ENCODE data around the gene EIPR1.
"Not testable (repeated sequence)": the region's sequence is repeated elsewhere in the genome, so short reads cannot be mapped to it uniquely, and the experiment has no call there.

EIPR1 gene

DNA sequence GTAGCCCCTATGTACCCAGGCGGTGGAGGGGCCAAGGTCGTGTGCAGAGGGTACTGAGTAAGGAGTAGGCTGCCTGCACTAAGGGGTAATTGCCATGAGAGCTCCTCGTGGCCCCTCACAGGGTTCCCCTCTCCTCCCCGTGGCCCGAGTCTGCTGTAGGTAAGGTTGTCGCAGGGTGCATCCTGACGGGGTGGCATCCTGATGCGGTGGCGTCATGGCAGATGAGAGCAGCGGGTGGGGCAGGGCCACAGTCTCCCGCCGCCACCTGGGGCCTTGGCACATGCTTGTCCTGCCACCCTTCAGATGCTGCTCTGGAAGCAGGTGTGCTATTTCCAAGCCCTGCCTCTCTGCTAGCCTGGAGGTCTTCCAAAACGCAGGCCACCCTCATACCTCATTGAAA lies 89.7 kb downstream of the EIPR1 start:
- no peak for DNase-seq (ENCODE audit: low read depth, low spot score)

DNA sequence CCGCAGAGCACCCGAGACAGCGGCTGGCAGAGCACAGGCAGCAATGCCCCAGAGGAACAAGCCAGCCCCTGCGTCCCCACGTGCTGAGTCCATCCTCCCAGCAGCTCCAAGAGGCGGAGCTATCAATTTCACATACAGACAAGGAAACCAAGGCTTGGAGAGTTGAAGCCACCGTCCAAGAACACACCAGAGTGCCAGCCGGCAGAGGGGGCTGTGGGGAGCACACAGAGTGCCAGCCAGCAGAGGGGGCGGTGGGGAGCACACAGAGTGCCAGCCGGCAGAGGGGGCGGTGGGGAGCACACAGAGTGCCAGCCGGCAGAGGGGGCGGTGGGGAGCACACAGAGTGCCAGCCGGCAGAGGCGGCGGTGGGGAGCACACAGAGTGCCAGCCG lies 91.0 kb downstream of the EIPR1 start:
- not testable (repeated sequence) for DNase-seq (ENCODE audit: low read depth, low spot score)

DNA sequence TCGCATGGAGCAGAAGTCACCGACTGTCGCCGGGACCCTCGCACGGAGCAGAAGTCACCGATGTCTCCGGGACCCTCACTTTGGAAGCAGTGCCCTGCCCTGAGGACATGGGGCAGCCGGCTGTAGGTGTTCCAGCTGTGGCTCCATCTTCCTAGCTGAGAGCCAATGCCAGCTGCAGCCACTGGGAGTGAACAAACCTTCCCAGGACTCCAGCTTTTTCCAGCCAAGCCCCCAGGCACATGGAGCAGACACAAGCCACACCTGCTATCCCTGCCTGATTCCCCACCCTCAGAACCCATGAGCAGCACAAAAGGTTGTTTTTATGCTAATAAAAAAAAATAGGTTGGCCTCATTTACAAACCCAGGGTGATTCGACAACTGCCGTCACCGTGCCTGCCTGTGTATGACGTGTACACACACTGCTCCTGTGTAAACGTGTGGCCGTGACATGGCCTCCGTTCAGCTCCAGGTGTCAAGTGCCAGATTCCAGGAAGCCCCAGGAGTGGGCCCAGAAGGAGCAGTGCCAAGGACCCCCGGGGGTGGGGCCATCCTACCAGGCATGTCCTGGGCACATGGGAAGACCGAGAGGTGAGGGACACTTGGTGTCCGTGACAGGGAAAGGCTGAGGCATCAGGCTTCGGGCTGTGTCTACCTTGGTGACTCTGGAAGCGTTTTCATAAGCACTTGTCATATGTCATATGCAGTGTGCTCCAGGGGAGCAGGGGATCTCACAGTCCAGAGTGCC lies 91.5 kb downstream of the EIPR1 start:
- DNase-seq (ENCODE audit: low read depth, low spot score), result no peak

DNA sequence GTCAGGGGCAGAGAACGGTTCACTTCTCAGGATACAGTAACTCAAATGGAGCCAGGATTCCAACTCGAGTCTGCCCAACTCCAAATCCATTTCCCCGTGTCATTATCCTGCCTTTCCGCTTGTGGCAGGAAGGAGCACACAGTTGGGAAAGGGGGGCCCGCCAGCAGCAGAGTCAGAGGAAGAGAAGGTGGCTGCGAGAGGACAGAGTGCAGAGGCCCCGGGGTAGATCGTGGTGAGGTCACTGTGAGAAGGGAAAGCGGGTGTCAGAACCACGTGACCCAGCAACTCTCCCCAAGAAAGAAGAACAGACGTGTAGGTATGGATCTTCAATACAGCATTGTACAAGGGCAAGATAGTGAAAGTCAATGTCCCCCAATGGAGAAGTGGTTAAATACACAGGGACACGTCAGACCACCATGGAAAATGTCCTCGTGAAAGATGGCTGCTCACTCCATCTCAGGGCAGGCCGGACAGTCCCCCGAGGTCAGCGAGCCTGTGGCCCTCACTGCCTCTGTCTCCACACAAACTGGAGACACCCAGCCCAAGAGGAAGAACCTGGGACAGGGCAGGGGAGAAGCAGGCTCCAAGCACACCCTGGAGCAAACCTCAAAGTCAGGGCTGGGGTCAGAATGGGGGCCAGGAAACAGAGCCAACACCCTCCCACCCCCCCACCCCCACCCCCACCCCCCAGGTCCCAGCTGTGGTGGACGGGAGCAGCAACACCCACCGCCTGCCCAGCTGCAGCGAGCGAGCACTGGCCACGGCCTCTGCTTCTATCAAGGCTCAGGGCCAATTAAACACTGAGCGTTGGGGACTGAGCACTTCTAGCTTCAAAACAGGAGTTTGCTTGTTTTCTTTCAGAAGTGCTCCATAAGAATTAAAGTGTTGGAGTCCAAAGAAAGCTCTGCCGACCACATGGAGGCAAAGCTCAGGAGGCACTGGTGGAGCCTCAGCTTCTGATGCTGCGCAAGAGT lies 92.7 kb downstream of the EIPR1 start:
- DNase-seq (ENCODE audit: low read depth, low spot score), result no peak

DNA sequence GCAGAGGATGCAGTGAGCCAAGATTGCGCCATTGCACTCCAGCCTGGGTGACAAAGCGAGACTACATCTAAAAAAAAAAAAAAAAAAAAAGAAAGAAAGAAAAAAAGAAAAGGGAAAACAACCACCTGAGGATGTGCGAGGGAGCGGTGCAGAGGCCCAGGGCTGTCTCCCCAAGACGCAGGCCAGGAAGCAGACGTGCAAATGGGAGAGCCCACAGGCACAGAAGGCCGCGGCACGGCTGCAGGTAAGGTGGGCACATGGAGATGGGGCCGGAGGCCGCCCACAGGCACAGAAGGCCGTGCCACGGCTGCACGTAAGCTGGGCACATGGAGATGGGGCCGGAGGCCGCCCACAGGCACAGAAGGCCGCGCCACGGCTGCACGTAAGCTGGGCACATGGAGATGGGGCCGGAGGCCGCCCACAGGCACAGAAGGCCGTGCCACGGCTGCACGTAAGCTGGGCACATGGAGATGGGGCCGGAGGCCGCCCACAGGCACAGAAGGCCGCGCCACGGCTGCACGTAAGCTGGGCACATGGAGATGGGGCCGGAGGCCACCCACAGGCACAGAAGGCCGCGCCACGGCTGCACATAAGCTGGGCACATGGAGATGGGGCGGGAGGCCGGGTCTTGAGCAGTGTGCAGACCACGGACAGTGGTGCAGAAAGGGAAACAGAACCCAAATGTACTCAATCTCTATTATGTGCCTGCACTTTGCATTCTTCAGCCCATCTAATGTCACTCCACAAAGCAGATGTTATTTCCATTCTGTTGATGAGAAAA lies 93.6 kb downstream of the EIPR1 start:
- not testable (repeated sequence) for DNase-seq (ENCODE audit: low read depth, low spot score)

DNA sequence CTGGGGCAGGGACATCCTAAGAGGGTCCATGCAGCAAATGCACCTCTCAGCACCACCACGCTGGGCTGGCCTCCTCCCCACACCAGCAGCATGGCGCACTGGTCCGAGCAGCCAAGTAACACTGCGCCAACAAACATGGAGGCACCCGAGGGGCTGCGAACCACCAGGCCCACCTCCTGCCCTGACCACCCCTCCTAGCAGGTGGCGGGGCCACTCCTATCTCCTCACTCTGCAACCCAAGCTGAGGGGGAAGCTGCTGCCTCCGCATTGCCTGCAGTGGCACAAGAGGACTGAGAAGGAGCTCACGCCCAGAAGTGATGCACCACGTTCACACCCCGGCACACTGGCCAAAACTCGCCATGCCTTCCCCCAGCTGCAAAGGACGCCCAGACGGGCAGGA lies 94.4 kb downstream of the EIPR1 start:
- DNase-seq (ENCODE audit: low read depth, low spot score), result no peak

DNA sequence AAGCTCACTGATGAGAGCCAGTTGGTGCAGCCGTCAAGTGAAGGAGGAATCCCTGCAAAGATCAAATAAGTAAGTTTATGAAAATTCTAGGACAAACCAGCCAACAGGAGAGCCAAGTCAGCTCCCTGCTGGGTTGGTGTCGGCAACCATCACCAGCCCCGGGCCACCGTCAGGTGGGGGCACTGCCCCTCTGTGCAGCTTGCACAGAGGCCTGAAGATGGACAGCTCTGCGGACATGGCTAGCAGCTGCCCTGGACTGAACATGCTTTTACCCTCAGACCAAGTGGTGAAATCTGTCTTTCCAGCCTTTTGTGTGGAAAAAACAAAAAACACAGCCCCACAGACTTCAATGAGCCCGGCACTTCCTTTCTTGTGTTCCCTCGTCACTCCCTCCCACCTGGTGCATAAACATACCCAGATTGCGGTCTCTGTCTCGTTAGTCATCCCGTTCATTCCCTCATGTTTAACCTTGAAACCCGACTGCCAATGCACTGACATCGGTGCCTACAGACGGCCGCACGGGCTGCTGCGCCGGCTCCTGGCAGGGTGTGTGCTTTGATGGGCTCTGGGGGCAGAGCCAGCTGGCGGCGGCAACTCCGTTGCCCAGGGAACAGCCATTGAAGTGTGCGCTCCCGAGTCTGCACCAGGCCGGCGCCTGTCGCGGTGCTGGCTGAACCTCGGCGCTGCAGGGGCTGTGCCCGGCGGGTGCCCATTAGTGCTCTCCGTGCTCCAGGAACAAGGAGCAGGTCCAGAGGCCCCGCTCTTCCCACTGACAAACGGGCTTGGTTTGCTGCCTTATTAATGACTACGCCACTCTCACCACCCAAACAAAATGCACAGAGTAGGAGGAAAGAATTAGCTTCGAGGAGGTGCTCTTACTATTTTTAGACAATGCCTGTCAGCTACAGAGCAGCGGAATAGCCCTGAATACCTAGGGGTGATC lies 95.3 kb downstream of the EIPR1 start:
- peak; percentile 93 for DNase-seq (ENCODE audit: low read depth, low spot score)

DNA sequence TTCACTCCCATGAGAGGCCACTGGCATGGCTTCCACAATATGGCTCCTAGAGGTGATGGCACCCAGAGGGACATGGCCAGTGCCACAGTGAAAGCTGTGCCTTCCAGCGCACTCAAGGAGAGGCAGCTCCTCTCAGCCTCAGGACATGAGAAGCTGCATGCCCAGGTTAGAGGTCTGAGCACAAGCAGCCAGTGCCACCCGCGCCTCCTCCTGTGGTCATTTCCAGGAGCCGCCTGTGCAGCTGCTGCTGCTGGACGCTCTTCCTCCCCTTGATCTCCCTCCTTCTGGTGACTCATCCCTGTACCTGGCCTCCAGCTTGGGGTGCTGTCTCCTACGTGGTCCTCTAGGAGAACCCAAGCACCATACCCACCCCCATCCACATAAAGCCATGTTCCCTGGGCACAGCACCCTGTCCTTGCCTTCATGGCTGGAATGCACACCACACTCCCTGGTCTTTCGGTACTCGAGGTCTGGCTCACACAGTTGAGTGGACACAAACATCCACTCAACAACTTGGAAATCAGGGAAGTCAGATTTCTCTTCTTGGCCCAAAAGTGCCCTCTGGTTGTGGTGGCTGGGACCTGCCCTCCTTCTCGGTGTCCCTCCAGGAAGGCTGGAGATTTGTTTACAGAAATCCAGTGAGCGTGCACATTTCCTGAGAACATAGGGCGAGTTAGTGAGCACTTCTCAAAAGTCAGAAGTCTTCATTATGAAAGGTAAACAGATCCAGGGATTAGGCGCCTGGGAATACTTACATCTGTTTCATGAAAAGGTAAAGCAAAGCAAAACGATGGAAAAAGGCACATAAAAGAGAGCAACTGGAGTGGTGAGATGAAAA lies 96.7 kb downstream of the EIPR1 start:
- no peak for DNase-seq (ENCODE audit: low read depth, low spot score)

DNA sequence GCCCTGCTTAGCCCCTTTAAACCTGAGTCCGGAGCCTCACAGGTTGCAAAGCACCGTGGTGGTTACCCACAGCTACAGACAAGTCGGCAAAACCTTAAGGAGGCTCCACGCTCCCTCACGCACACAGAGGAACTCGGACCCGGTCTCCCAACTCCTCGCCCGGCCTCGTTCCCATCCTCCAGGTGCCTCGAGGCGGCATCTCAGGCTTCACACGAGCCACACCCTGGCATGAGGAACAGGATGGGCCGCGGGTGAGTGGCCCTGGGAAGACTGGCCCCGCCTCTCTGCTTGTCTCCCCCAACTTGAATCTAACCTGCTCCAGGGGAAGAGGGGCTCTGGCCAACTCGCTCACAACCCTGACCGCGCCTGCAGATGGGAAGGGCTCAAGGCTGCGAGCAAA lies 97.4 kb downstream of the EIPR1 start:
- DNase-seq (ENCODE audit: low read depth, low spot score), result no peak

DNA sequence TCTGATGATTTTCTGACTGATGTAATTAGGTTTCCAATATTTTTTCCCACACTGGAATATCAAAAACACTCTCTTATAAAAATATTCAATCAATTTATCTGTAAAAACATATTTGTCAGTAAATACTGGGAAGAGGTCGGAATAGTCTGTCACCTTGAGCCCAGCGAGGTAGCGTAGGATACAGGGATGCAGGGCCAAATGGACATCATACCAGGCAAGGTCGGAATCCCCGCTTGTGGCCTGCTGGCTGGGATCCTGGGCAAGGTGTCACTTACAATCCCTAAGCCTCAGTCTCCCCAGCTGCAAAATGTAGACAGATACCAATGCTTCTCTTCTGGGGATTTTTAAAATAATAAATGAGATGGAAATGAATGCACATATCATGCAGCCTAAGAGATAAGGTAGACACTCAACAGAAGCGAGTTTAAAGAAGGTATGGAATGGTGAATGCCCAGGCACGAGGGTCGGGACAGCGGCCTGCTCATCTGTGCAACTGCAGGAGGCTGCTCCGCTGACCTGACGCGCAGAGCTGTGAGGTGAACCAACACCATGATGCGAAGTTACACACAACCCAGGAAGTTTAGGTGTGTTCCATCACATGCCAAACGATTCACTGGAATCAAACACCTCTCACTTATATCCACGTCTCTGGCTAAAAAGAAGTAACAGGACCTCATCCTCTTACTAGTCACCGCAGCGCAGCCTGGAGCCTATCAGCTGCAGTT lies 98.2 kb downstream of the EIPR1 start:
- no peak for DNase-seq (ENCODE audit: low read depth, low spot score)

DNA sequence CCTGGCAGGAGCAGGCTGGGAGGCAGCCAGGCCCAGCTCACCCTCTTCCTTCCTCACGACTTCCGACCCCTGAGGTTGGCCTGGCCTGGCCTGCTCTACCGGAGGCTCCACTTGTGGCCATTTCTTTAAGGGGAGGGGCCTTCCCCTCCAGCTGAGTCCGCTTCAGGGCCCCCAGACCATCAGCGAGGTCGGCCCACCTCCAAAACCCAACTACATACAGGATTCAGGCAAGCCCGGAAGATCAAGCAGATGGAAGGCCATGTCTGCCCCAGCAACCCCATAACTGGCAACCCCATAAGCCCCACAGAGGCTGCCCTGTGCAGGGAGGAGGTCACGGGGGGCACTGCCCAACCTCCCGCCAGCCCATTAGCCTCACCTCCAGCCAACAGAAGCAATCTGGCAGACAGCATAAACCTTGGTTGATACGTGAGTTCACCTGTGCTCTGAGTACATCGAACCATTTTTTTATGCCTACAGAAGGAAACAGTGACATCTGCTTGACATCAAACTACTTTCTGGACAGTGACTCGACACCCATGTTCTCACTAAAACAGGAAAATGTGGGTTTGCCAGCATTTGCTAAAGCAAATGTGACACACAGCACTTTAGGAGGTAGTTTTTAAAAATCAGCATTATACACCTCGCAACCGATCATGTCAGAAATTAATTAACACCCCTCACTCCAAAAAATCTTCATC lies 98.9 kb downstream of the EIPR1 start:
- no peak for DNase-seq (ENCODE audit: low read depth, low spot score)

DNA sequence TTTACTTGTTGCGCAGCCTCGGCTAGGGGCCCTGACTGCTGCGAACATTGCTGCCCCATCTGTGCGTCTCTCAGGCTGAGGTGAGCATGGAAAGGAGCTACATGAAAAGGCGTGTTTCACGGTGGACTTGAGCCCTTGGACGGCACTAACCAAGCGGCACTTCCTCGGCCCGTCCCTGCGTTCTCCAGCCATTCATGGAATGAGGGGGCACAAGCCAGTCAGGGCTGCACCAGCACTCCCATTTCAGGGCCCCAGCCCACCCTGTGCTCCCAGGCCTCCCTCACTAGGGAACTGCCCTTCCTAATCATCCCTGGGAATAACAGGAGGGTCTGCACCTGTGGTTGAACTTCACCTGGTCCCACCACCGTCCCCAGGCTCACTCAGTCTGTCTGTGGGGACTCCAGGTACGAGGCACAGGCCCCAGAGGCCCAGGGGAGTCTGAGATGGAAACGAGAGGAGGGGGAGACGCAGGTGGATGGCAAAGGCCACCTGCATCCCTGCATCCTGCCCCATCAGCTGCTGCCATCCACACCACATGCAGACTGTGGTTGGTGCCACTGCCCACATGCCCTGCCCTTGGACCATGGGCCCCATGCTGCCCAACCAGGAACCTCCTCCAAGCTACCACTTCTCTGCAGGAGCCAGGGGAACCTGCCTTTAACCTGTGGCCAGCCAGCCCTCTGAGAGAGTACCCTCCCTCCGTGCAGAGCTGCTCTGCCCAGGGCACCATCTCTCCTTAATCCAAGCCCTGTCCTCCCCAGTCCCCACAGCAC lies 99.7 kb downstream of the EIPR1 start:
- DNase-seq (ENCODE audit: low read depth, low spot score), result no peak

DNA sequence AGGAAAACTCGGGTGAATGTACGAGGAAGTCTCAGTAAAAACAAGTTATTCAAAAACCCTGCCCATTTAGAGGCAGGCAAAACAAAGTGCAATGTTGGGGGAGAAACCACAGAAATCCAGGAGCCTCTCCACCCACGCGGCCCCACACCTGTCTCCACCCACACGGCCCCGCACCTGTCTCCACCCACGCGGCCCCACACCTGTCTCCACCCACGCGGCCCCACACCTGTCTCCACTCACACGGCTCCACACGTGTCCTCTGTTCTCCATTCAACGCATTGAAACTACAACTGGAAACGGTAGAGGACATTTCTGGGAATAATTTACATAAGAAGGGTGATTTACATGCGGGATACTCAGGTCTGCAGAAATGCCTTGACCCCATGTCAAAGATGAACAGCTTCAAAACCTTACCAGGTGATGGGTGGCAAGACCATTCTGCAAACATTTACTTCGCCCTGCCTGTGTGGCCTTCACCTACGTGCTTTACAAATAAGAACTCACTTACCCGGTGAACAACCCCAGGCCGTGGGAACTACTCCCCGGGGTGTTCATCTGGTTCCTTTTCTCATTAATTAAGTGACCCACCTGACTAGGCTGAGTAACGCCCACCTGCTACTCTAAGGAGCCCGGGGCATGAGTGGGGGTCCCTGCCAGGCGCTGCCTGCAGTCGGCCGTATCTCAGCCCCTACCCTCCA lies 100.4 kb downstream of the EIPR1 start:
- no peak for DNase-seq (ENCODE audit: low read depth, low spot score)

DNA sequence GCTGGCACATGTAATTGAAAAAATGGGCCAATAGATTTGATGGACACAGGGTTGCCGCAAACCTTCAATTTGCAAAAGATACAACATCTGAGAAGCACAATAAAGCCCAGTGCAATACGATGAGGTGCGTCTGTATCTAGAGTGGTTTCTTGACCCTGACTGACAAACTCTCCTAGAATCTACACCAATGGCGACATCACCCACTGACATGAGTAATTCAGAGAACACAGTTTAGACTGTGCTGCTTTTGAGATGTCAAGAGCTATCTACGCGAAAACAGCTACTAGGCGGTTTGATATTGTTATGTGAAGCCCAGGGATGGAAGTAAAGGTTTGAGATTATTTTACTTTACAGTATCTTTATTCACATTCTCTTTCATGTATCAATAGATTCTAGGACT lies 104.9 kb downstream of the EIPR1 start:
- no peak for DNase-seq (ENCODE audit: low read depth, low spot score)

DNA sequence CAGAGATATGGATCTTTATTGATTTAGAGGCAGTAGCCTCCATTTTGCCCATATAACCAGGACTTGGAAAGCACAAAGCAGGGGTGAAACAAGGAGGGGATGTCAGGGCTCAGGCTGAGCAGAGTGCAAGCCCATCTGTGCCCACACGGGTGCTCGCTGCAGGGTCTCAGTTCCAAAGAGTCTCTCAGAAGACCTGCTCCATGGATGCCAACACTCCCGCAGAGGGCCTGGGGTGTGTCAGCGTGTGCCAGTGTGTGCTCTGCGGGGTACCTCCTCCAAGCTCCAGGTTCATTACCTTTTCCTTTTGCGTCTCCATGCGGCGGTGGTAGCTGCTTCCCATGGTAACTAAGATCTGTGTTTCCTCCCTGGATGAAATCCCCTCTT lies 107.5 kb downstream of the EIPR1 start:
- DNase-seq (ENCODE audit: low read depth, low spot score), result no peak

DNA sequence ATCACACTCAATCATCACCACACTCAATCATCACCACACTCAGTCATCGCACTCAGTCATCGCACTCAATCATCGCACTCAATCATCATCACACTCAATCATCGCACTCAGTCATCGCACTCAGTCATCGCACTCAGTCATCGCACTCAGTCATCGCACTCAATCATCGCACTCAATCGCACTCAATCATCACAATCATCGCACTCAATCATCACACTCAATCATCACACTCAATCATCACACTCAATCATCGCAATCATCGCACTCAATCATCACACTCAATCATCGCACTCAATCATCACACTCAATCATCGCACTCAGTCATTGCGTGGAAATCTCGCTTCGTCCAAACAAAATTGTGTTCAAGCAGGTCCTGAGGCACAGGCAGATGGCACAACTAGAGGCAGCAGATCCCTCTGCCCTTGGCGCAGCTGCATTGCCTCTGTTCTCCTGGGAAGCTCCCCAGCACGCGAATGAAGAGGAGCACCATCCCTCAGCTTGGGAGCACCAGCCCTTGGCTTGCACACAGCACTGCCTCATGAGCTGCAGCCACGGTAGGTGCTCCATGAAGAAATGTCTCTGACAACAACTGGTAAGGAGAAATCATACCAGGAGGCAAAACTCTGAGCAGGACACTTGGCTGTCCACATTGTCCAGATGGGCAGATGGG lies 108.1 kb downstream of the EIPR1 start:
- DNase-seq (ENCODE audit: low read depth, low spot score), result no peak

DNA sequence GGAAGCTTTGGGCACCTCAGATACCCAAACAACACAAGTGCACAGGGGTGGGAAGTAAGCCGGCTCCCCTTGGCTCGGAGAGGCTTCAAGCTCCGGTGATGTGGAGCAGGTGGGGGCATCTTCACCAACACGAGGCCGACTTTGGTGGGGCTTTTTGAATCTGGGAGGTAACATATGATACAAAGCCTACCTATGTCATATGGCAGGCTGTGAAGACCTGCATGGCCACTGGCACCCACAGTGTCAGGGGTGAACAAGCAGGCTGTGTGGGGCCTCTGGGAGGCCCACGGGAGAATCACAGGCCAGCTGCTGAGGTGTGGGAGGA lies 109.0 kb downstream of the EIPR1 start:
- no peak for DNase-seq (ENCODE audit: low read depth, low spot score)
